Measurements from ENCODE around the gene ZNF440.
"Not testable (repeated sequence)": the region's sequence is repeated elsewhere in the genome, so short reads cannot be mapped to it uniquely, and the experiment has no call there.

Gene ZNF440

DNA sequence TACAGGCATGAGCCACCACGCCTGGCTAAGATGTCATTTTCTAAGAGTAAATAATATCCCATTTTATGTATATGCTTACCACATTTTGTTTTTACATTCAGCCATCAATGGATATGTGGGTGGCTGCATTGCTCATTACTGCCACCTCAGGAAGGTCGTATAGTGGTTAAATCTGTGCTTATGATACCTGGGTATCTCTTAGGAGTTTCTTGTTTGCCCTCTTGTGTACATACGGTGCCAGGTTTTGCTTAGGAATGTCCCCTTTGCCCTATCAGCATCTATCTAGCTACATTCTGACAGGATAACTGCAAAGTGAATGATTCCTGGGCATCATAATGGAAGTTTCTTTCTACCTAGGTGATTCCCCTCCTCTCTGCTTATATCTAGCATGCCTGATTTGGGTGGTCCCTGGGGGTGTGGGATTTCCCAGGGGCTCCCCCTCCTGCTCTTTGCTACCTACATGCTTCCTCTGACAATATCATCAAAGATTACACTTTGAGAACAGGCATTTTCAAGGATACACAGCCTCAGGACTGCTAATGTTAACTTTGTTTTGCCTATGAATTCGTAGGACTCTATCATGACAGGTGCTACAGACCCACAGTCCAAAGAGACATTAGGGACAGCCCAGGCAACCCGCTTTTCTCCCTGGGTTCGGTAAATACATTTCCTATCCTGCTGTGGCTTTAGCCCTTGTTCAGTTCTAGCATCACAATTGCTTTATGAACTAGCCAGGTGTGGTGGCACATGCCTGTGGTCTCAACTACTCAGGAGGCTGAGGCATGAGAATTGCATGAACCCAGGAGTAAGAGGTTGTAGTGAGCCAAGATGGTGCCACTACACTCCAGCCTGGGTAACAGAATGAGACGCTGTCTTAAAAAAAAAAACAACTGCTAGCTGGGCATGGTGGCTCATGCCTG lies 15.1 kb downstream of the ZNF440 start:
- not testable (repeated sequence) for DNase-seq

DNA sequence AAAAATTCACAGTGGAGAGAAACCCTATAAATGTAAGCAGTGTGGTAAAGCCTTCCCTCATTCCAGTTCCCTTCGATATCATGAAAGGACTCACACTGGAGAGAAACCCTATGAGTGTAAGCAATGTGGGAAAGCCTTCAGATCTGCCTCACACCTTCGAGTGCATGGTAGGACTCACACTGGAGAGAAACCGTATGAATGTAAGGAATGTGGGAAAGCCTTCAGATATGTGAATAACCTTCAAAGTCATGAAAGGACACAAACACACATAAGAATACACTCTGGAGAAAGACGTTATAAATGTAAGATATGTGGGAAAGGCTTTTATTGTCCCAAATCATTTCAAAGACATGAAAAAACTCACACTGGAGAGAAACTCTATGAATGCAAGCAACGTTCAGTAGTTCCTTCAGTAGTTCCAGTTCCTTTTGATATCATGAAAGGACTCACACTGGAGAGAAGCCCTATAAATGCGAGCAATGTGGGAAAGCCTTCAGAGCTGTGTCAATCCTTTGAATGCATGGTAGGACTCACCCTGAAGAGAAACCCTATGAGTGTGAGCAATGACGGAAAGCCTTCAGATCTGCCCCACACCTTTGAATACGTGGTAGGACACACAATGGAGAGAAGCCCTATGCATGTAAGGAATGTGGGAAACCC lies 18.3 kb downstream of the ZNF440 start:
- no peak for DNase-seq

DNA sequence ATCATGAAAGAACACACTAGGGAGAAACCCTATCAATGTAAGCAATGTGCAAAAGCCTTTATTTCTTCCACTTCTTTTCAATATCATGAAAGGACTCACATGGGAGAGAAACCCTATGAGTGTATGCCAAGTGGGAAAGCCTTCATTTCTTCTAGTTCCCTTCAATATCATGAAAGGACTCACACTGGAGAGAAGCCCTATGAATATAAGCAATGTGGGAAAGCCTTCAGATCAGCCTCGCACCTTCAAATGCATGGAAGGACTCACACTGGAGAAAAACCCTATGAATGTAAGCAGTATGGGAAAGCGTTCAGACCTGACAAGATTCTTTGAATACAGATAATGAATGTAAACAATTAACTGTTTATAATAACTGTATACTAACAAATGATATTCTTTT lies 19.5 kb downstream of the ZNF440 start:
- DNase-seq: no peak

DNA sequence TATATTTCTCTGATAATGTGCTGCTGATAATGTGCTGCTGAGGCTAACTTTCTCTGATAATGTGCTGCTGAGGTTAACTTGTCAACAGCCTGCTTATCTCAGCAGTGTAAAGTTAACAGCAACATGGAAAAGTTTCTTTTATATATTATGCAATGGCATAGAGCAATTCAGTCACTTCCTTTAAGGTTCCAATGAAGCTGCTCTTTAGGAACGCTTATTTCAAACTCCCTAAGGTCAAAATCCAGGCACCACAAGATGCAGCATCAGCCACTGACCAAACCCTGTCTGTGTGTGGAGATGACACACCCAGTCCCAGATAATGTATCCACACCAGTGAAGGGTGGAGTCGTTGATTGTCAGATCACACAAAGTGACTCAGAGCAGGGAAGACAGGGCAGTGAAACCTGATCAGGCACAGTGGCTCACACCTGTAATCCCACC lies 21.6 kb downstream of the ZNF440 start:
- not testable (repeated sequence) for DNase-seq

DNA sequence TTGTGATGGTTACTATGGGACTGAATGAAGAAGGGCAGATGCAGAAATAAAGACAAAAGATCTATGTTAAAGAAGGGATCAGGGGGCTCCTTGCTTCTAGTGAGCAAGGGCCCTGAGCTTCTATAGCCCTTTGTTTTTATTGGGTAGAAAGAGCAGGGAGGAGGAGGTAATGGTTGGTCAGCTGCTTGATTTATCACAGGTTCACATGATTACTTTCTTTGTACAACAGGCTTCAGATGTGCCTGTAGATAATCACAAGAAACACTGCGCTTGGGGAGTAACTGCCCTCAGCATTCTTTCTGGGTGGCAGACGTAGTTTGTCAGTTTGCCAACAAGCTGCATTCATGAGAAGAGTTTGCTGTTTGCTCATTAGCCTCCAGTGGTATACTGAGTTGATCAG lies 29.6 kb downstream of the ZNF440 start:
- DNase-seq: no peak

DNA sequence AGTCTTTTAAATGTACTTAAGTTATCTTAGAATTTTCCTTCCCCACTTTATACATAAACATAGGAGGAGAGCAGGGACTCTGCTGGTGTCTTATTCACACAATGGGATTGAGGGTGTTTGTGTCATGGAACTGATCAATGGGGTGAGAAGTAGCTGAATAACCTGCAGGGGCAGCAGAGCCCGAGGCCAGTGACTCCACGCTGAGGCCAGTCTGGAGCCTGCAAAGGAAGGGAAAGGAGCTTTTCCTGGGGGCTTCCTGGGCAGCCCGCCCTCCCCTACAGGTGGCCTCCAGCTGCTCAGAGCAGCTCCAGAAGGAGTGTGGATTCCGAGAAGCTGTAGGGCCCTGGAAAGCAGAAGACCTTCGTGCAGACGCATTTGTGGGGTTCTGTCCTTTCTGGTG lies 33.5 kb downstream of the ZNF440 start:
- peak; percentile 42 for DNase-seq

DNA sequence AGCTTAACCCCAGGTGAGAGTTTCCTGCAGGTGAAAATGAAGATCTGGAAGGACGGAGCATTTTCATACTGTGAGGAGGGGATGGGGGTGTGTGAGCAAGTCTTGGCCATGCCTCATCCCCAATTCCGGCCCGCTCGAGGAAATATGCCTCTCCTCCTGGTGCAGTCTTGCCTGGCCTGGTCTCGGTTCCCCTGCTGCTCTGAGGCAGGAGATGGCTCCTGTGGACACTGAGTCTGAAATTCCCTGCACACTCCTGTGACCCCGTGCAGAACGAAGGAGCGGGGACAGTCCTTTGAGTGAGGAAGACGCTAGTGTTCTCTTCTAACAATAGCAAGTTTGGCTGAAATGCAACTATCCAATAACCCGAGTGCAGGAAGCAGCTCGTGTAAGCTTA lies 34.1 kb downstream of the ZNF440 start:
- no peak for DNase-seq

DNA sequence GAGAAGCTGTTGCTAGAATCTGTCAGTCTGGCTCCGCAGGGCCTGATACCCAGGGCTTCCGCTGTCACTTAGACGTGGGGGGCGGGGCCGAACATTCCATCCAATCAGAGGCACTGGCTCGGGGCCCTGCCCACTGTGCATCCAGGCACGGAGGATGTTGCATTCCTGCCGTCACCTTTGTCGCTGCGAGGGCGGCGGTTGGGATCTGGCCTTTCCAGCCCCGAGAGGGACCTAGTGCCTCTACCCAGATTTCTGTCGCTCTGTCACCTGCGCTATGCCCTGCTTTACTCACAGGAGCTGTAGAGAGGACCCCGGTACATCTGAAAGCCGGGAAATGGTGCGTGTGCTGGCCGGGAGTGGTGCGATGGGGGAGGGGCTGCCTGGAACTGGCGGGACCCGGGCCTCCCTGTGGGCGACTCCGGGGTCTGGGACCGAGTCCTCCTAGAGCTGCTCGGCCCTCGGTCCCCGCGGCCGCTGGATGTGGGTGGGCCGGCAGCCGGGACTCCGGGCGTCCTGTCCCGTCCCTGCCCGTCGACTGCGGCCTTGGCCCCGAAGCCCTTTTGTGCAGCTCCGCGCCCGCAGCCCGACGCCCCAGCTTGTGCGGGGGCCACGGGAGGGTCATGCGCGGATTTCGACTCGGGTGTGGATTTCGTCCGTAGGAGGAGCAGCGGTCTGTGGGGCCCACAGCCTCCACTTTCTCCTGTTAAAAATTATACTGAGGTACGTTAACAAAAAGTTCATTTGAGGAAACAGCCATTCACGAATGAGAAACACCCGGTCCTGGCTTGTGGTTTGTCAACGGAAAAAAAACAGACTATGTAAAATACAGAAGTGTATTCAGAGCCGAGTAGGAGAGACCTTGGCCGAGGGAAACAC lies 34.8 kb downstream of the ZNF440 start, which contains the start of gene ZNF439:
Gene ZNF439 (plus strand): TSS at position 133 of the 876 bp plus-strand sequence. CDS start 142 bp downstream, at position 275.
- peak; percentile 95 for DNase-seq

DNA sequence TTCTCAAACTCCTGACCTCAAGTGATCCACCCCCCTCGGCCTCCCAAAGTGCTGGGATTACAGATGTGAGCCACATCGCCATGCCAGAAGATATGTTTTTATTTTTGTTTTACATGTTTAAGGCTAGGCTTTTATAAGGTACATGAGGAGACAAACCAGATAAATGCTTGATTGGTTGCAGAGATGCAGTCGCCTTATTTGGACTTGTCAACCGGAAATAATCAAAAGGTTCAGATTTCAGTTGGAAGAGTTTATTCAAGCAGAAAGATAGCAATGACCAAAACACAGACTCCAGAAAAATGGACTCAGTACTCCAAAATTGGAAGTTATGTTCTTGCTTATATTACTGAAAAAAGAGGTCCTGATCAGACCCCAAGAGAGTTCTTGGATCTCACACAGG lies 36.2 kb downstream of the ZNF440 start:
- DNase-seq: not testable (repeated sequence)

DNA sequence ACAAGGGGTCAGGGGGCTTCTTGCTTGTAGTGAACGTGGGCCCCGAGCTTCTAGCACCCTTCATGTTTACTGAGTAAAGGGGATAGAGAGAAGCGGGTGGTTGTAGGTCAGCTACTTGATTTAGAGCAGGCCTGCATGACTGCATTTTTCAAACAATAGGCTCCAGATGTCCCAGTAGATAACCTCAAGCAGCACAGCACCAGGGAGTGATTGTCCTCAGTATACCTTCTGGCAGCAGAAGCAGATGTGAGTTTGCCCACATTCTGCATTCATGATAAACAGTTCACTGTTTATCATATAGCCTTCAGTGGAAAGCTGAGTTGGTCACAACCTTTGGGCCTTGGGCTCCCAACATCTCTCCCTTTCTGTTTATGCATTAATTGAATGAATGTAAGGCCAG lies 39.3 kb downstream of the ZNF440 start:
- DNase-seq: no peak

DNA sequence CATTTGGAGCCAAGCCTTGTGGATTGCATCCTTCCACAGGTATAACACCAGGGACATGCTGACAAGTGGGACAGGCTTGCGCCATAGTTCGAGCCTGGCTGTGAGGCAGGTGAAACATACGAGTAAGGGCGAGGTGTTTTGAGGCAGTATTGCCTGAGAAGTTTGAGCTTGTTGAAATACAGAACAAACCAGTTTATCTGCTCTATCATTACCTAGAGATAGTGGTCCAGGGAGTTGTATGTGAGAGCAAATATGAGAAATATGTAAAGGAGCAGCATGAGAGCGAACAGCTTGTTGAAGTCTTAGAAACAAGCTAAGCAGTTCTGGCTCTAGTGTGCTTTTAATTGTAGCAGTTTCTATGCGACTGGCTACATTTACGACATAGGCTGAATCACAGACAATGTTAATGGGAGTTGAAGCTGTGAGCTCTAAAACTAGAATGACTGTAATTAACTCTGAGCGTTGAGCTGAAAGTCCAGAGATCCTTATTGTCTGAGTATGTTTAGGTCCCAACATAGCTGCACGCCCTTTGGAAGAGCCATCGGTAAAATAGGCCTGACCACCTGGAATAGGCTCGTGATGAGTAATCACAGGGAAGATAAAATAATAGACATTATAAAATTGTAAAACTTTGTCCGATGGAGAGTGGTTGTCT lies 42.6 kb downstream of the ZNF440 start:
- DNase-seq: no peak

DNA sequence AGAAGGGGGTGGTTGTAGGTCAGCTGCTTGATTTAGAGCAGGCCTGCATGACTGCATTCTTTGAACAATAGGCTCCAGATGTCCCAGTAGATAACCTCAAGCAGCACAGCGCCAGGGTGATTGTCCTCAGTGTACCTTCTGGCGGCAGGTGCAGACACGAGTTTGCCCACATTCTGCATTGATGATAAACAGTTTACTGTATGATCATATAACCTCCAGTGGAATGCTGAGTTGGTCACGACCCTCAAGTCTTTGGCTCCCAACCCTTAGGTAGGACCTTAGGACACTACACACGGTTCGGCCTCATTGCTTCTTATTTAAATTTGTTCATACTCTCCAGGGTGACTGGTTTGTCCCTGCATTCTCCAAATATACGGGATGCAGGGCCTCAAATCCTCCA lies 46.6 kb downstream of the ZNF440 start:
- no peak for DNase-seq

DNA sequence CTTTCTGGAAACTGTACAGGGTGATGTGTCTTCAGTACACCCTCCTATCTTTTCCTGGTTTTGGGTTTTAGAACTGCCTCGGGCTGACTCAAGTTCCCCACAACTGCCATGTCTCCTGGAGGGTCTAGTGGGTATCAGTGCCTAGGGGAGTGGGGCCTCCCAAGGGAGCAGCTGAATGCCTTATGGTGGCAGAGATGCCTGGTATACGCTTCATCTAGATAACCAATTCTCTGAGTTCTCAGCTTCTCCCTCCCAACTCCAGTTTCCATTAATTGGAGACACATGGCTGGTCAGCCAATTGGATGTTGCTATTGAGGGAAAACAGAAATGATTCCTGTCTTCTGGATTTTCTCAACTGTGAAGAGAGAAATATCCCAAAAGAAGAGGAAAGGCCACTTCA lies 47.2 kb downstream of the ZNF440 start:
- no peak for DNase-seq

DNA sequence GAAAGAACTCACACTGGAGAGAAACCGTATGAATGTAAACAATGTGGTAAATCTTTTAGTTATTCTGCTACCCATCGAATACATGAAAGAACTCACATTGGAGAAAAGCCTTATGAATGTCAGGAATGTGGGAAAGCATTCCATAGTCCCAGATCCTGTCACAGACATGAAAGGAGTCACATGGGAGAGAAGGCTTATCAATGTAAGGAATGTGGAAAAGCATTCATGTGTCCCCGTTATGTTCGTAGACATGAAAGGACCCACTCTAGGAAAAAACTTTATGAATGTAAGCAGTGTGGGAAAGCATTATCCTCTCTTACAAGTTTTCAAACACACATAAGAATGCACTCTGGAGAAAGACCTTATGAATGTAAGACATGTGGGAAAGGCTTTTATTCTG lies 53.7 kb downstream of the ZNF440 start:
- not testable (repeated sequence) for DNase-seq

DNA sequence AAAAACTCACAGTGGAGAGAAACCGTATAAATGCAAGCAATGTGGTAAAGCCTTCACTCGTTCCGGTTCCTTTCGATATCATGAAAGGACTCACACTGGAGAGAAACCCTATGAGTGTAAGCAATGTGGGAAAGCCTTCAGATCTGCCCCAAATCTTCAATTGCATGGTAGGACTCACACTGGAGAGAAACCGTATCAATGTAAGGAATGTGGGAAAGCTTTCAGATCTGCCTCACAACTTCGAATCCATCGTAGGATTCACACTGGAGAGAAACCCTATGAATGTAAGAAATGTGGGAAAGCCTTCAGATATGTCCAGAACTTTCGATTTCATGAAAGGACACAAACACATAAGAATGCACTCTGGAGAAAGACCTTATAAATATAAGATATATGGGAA lies 54.1 kb downstream of the ZNF440 start:
- DNase-seq: no peak

DNA sequence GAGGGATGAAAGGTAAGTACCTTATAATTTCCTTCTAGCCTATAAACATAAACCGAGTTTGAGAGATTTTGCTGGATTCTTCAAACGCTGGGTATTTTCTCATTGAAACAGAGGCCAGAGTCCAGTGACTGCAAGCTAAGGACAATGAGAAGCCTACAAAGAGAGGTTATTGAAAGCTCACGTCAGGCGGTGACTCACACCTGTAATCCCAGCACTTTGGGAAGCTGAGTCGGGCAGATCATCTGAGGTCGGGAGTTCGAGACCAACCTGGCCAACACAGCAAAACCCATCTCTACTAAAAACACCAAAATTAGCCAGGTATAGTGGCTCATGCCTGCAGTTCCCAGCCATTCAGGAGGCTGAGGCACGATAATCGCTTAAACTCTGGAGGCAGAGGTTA lies 58.6 kb downstream of the ZNF440 start:
- no peak for DNase-seq

DNA sequence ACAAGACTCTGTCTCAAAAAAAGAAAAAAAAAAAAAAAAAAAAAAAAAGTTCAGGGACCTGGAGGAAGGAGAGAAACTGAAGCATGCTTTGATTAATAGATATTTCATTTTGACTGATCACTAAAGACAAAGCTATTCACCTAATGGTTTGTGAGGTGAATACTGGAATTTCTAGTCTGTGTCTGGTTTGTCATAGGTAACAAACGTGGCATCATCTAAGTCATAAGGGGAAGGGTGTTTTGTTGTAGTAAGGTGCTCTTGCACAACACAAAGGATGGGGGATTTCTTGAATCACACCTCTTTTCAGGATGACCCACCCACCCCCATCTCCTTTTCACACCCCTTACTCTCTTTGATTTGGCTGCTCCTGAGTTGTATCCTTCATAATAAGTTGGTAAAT lies 59.7 kb downstream of the ZNF440 start:
- DNase-seq: no peak

DNA sequence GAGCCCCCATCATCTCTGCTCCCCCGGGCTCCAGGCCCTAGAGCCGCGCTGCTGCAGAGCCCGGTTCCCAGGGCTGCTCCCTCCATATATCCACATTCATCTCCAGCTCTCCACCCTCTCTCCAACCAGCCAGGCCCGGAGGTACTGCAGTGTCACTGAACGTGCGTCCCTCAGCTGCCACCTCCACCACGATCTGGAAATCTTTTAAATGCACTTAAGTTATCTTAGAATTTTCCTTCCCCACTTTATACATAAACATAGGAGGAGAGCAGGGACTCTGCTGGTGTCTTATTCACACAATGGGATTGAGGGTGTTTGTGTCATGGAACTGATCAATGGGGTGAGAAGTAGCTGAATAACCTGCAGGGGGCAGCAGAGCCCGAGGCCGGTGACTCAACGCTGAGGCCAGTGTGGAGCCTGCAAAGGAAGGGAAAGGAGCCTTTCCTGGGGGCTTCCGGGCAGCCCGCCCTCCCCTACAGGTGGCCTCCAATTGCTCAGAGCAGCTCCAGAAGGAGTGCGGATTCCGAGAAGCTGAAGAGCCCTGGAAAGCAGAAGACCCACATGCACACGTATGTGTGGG lies 65.7 kb downstream of the ZNF440 start:
- DNase-seq: peak; percentile 22

DNA sequence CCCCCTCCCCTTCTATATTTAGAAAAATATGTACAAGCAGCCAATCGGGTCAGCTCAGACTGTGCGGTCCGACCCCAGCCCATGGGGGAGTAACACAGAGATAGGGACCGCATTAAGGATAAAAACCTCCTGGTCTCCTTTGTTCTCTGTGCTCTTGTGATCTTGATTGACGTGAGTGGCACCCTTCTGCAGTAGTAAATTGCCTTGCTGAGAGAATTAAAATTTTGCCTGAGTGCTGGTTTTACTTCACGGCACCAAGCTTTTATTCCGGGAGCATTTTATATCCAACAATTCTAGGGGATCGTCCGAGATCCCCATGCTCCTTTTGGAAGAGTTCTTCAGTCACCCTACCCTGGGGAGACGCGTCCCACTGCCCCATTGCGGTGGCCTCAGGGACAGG lies 66.5 kb downstream of the ZNF440 start:
- no peak for DNase-seq

DNA sequence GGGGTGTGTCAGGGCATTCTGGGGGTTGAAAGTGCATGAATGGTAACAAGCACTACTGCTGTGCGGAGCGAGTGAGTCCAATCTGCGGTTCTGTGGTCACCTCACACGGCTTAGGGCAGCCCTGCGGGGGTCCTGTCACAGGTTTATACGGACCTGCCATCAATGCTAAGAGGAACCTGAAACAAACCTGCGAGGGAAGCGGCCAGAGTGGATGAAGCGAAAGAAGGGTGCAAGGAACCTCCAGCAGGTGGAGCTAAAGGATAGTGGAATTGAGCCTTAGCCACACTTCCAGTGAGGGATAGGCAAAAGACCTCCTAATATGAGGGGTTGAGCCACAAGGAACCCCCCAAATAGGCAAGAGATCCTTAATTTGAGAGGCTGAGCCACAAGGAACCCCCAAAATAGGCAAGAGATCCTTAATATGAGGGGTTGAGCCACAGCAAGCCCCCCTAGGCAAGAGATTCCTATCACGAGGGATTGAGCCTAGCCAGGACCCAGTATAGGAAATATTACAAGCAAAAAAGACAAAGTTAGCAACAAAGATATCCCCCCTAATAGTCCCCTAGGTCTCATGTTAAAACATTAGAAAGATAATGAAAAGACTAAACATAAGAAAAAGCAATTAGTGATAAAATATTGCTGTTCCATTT lies 67.2 kb downstream of the ZNF440 start:
- peak; percentile 76 for DNase-seq

DNA sequence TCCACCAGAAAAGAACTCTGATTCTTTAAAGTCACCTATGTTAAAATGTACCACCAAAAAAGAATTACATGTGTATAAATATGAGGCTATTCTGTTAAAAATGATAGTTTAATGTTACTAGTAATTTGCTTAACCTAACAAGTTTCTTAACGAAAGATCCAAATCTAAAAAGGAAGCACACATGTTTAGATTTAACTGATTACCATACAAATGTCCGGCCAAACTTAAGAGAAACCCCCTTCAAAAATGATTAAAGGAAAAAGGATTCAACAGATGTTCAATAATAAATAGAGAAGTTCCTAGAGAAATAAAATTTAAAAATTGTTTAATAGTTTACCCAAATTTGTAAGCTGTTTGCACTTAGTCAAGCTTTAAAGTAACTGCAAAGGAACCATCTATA lies 68.5 kb downstream of the ZNF440 start:
- no peak for DNase-seq

Data from retina (tissue), 1 donor.